GM19239 (cell line): Measurements from ENCODE around the gene DUT.
"Not testable (repeated sequence)": the region's sequence is repeated elsewhere in the genome, so short reads cannot be mapped to it uniquely, and the experiment has no call there.

ENCODE experiments used
- DNase-seq: peaks from one replicate; pipeline ENCODE4 v3.0.0; 2011; ENCODE audit warnings: low spot score; ENCODE audit not compliant: insufficient read length
- FAIRE-seq: peaks from 2 replicates; lab custom pipeline; 2011; peaks lifted over from hg19 to GRCh38; lab: Jason Lieb, UNC

Gene DUT

DNA sequence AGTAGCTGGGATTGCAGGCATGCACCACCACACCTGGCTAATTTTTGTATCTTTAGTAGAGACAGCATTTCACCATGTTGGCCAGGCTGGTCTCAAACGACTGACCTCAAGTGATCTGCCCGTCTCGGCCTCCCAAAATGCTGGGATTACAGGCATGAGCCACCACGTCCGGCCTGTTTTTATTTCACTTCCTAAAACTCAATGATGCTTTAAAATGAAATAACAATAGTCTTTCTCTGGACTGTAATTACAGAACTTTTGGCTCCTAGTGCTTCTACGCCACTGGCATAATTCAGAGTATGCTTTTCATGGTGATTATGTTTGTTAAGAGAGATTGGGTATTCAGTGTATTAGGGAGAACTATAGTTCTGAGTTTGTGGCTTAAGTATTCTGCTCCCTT, 5.0 kb upstream of the DUT start:
- peak; percentile 47 for FAIRE-seq
- not testable (repeated sequence) for DNase-seq

DNA sequence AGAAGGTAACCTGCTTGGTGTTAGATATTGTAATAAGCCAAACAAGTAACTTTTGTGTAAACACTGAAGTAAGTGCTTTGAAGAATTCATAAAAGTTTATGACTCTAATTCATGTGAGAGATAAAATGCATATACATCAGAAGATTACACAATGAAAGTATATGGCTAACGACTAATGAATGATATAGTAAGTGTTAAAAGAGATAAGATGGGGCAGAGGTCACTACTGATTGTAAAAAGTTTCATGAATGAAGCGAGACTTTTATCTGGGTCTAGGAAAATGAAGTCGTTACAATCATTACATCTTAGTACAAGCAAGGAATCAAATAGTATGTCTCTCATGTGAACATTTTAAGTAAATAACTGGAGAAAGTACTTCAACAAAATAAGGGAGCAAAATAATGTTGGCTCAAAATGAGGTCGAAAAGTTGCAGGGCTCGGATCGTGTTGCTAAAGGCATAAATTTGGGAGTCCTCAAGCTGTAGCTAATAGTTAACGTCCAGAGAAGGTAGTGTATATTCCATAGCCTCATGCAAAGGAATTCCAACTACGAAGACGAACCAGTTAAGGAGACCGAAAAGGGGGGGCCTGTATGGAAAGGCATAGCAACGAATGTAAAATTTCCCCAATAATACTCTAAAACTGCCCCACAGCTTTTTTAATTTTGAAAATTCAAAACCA, 984 bp upstream of the DUT start:
- FAIRE-seq: peak; percentile 47

GRCh38 chr15:48331796-48332641, 790 bp downstream of the DUT start:
- DNase-seq (peak; percentile 53), FAIRE-seq (peak; percentile 37)

More for the DNA sequence above, 984 bp upstream of the DUT start:
- no peak for DNase-seq

DNA sequence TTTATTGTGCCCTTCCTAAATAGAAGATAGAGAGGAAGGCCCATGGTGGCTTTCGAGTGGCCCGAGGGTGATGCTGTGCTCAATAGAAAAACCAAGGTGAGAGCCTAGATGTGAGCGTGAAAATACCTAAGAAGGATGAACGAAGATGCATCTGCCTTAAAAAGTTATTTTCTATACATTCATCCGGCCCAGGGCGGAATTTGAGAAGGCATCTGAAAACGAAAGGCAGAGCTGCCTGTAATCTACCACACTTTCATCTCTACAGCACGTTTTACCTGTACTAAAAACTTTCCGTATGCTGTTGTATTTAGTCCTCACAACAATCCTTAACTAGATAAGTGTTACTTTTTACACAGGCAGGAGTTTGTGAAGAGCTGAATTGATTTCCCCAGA, 1.4 kb downstream of the DUT start:
- FAIRE-seq: peak; percentile 81

GRCh38 chr15:48333540-48333939, 2.3 kb downstream of the DUT start:
- FAIRE-seq (no peak), DNase-seq (no peak)

More for the DNA sequence above, 1.4 kb downstream of the DUT start:
- no peak for DNase-seq

- FAIRE-seq (no peak), DNase-seq (no peak)
Observed at GRCh38 chr15:48334260-48334659, 3.0 kb downstream of the DUT start.

DNA sequence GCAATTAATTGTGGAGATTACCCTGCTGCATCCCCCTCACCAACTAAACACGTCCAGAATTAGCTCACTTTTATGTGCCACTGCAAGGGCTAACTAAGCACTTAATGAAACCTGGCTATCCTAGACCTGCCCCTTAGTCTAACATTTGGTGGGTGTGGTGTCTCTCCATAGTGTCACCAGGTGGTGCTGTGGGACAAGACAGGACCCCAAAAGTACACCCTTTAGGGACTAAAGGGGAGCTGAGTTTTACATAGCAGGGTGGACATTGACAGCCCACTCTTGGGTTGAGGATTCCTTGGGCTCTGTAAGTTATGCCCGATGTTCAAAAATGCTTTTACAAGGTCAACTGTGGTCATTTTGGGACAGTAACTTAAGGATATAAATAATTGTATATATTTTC, 5.7 kb downstream of the DUT start:
- FAIRE-seq (peak; percentile 86), DNase-seq (no peak)

DNA sequence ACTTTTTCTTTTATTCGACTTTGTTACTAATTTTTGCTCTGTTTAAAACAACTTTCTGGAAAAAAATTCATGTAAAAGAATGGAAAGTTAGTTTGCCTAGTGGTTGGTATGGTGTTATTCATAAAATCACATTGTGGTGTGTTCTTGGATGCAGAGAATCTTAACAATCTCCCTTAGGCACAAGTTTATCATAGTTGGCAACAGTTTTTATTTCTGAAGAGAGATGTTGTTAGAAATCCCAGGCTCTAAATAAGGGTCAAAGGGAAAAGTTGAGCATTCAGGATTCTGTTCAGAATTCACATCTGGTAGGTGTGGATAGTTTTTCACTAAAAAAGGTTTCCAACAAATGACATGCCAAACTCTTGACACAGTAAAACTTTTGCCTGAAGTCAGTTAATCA, 6.4 kb downstream of the DUT start:
- no peak for FAIRE-seq

DNA sequence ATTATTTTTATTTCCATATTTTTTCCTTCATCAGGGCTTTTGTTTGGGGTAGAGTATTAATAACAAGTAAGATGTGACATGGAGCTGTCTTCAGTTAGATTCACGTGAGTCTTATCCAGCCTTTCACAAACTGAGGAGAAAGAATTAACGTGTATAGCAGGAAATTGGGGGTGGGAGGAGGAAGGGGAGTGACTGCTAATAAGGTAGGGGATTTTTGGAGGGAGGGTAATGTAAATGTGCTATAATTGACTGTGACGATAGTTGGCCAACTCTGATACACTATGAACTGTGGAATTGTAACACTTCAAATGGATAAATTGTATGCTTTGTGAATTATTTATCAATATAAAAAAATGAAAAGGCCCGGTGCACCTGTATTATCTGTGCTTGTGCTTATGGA, 8.9 kb downstream of the DUT start:
- DNase-seq: no peak
- peak; percentile 26 for FAIRE-seq

More for the DNA sequence above, 6.4 kb downstream of the DUT start:
- no peak for DNase-seq

DNA sequence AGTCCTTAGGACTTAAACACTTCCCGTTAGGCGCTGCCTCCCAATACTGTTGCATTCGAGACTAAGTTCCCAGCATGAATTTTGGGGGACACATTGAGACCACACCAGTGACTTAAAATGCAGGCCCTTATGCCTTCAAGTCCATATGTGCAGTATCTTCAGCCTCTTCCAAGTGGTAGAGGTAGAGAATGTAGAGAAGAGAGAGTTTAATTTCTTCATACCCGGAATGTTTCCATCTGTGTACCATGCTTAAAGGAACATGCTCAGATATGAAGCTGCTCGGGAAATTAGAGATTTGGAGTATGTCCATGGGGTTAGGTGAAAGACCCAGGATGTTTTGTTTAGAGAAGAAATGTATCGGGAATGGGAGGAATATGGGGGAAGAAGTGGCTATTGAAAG, 12.6 kb downstream of the DUT start:
- FAIRE-seq: no peak
- no peak for DNase-seq

- no peak for FAIRE-seq
Observed at GRCh38 chr15:48345516-48345915, 14.3 kb downstream of the DUT start.

DNA sequence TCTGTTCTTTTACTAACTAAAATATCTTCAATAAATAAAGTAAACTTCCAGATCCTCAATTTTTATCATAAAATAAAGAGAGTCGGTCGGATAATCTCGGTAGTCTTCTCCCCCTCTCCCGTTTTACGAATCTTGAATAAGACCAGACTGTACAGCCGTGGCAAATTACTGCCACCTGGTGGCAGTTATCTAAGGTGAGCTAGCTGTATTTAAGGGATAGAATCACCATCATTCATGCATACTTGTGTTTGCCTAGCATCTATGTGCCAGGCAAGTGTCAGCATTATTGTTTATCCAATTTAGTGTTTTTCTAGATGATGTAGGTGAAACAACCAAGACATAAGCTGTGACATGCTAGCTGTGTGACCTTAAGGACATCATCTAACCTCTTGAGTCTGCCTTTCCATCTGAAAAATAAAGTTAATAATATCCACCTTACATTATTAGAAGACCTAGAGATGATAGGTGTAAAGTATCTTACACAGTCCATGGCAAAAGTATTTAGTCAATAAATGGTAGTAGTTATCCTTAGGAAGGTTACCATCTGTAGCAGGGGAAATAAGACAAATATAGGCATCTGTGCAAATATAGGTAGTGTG, 21.3 kb downstream of the DUT start:
- FAIRE-seq (peak; percentile 99), DNase-seq (peak; percentile 18)

More at GRCh38 chr15:48345516-48345915, 14.3 kb downstream of the DUT start:
- no peak for DNase-seq

DNA sequence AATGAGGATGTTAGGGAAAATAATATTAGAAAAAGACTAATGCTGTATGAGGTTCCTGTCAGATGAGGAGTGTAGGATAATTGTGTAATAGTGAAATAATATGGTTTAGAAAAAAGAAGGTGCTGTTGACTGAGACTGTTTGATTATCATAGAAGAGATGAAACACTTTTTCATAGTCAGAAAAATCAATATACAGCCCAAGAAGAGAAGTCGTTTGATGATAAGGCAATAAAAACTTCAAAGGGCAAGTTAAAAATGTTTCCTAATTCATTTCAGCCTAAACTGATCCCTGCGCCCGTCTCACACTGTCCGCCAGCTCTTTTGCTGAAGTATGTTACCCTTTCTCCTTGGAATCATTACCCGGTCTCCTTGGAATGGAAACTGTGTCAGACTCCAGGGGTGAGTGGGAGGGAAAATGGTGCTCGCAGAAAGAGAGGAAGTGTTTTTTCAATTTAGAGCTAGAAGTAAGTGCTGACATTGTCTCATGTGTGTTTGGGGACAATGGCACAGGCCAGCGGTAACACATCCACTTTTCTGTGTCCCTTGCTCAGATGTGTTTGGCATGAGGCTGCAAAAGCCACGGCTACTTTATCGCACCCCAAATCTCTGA, 23.6 kb downstream of the DUT start:
- FAIRE-seq (no peak), DNase-seq (no peak)

GRCh38 chr15:48355377-48355776, 24.1 kb downstream of the DUT start:
- DNase-seq (no peak), FAIRE-seq (peak; percentile 70)

DNA sequence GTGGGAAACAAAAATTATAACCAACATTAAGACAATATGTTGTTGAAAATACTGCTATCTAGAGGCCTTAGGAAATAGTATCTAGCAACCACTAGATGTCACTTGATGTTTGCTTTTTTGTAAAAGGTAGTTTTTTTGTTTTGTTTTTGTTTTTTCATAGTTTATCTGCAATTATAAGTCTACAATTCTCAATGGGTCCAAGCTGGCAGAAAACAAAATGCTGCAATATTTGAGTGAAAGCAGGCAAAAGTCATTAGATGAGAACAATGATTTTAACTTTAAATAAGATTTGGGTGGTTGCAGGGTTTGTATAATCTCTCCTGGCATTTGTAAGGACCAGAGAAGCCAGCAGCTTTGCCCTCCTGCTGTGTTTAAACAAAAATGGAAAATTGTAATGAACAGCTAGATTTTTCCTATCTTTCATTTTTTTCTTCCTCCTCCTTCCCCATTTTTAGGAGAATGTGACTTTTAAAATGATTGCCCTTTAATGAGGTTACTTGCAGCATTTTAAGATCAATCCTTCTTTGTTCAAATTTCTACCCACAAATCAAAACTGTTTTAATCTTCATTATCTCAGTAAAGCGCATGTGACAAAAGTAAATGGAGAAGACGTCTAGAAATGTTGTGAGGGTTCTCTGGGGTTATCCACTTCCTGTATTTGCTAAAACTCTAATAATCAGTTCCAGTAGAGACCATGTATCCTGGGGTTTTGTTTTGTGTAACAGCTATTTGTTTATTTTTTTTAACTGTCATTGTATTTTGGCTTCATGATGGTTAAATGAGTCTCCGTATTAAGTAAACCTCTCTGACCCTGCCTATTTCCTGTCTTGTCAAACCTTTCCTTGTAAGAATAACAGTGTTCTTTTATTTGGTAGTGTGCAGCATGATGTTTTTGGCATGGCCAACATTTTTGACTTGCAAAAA, 27.3 kb downstream of the DUT start:
- FAIRE-seq (peak; percentile 84), DNase-seq (no peak)

- no peak for DNase-seq
- FAIRE-seq: no peak
Observed at GRCh38 chr15:48360841-48361240, 29.6 kb downstream of the DUT start.

DNA sequence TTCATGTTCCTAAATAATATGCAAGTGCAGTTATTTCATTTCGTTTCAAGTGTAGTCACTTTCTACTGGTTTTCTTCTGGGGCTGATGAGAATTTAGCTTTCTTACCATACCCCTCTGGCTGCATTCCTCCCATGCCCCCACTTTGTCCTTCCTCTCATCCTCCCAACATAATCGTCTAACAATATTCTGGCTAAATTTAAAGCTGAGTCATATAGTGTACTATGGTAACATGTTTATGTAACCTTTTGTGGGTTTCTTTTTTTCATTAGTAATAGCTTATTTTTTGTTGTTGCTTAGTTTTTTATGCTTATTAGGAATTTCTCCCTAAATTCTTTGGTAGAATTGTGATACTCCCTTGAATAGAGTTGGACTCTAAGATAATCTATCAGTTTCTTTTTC, 30.5 kb downstream of the DUT start:
- DNase-seq (no peak), FAIRE-seq (no peak)

GRCh38 chr15:48363474-48363873, 32.2 kb downstream of the DUT start:
- DNase-seq: no peak
- no peak for FAIRE-seq

DNA sequence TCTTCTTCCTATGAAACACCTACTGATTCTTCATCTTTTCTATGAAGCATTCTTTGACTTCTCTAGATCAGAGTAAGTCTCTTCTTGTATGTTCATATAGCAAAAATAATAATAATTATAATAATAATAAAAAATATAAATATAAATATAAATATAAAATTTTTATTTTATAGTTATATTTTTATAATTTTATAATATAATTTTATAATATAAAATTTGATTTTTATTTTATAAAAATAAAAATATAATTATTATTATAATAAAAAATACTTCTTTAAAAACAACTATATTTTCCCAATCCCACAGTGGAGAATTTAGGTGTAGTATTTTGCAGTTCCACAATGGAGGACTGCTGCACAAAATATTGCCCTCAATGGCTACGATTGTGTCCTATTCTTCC, 34.3 kb downstream of the DUT start:
- FAIRE-seq (no peak), DNase-seq (no peak)
